NCI-H1092 (cell line): Measurements from ENCODE around the gene HK2.
"Not testable (repeated sequence)": the region's sequence is repeated elsewhere in the genome, so short reads cannot be mapped to it uniquely, and the experiment has no call there.

ENCODE experiments used
- DNase-seq: peaks from one replicate; lab custom pipeline; 2025; lab: John Stamatoyannopoulos, UW

The HK2 gene

DNA sequence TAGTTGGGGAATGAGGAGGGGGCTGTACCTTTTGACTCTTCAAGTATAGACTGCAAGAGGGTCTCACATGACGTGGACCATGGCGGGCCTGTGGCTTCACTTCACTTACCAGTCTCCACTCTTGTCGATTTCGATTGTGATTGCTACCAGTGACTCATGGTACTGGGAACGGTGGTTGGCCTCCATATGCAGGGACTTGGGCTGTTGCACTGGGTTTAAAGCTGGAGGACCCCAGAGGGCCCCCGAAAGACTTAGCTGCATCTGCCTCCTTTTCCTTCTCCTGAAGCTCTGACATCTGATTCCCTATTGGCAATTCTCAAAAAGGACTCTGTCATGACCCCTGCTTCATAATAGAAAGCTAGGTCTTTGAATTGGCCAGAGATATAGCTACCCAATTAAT is 43.4 kb downstream of the HK2 start:
- no peak for DNase-seq

- DNase-seq, result no peak
Observed at GRCh38 chr2:74877781-74878433, 44.0 kb downstream of the HK2 start.

DNA sequence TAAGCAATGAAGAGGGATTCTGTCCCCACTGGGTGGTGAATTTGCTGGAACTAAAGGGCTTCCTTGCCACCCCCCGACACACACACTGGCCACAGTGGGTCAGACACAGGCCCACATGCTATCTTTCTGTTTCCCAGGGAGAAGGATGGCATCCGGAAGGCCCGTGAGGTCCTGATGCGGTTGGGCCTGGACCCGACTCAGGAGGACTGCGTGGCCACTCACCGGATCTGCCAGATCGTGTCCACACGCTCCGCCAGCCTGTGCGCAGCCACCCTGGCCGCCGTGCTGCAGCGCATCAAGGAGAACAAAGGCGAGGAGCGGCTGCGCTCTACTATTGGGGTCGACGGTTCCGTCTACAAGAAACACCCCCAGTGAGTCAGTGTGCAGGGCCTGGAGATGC is 44.6 kb downstream of the HK2 start:
- DNase-seq, result no peak

DNA sequence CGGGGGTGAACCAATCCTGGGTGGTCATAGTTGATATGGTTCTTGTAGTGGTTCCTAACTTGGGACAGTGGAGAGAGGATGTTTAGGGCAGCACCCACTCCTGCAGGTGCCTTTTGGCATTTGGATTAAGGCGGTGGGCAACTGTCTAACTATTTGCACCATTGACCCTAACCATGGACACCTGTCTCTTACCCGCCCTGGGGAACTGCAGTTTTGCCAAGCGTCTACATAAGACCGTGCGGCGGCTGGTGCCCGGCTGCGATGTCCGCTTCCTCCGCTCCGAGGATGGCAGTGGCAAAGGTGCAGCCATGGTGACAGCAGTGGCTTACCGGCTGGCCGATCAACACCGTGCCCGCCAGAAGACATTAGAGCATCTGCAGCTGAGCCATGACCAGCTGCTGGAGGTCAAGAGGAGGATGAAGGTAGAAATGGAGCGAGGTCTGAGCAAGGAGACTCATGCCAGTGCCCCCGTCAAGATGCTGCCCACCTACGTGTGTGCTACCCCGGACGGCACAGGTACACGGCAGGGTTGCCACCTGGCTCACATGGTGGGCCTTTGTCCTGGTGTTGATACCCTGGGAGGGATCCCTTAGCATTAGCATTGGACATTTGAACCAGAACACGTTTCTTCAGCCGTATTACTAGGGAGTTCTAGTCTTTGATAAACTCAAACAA is 46.3 kb downstream of the HK2 start:
- DNase-seq, result no peak

GRCh38 chr2:74881176-74881575 is 47.2 kb downstream of the HK2 start:
- DNase-seq, result no peak

DNA sequence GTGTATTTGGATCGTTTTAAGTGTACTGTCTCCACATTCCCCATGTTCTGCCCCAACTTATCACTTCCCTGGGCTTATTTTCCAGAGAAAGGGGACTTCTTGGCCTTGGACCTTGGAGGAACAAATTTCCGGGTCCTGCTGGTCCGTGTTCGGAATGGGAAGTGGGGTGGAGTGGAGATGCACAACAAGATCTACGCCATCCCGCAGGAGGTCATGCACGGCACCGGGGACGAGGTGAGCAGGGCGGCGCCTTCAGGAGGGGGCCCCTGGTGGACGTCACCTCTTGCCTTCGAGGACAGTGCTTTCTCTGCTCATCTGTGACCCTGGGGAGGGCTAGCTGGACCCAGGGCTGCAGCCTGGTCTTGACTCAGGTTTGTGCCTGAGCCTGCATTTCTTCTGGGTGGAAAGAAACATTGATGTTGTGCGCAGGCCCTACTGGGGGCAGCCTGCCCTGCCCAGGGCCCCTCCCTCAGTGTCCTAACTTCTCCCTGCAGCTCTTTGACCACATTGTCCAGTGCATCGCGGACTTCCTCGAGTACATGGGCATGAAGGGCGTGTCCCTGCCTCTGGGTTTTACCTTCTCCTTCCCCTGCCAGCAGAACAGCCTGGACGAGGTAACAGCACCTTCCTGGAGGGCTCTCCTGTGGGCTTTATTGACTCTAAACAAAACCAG is 47.8 kb downstream of the HK2 start:
- no peak for DNase-seq

DNA sequence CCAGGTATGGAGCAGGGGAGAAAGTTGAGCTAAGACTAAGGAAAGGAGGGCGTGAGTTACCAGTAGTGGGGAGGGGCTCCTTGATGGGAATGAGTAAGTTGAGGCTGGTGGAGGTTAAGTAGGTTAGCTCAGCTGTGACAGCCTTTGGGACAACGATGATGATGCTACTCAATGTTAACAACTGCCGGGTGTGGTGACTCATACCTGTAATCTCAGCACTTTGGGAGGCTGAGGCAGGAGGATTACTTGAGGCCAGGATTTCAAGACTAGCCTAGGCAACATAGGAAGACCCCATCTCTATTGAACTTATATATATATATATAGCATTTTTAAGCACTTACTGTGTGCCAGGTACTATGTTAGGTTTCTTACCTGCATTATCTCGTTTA is 48.4 kb downstream of the HK2 start:
- no peak for DNase-seq

DNA sequence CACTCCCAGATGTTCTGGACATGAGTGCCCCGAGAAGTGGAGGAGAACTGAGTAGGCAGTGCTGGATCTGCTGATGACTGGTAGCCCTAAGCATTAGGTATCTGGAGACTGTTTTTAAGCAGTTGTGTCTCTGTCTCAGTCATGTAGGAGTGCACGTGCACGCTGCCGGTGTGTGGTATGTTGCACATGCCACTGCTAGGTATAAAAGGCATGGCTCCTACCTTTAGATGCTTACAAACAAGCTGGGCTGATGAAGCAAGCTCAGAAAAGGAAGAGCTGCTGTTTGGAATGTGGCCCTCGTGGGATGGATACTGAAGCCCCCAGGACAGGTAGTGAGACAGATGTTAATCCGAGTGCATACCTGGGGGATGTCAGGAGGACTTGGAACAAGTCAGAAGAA is 49.1 kb downstream of the HK2 start:
- no peak for DNase-seq

DNA sequence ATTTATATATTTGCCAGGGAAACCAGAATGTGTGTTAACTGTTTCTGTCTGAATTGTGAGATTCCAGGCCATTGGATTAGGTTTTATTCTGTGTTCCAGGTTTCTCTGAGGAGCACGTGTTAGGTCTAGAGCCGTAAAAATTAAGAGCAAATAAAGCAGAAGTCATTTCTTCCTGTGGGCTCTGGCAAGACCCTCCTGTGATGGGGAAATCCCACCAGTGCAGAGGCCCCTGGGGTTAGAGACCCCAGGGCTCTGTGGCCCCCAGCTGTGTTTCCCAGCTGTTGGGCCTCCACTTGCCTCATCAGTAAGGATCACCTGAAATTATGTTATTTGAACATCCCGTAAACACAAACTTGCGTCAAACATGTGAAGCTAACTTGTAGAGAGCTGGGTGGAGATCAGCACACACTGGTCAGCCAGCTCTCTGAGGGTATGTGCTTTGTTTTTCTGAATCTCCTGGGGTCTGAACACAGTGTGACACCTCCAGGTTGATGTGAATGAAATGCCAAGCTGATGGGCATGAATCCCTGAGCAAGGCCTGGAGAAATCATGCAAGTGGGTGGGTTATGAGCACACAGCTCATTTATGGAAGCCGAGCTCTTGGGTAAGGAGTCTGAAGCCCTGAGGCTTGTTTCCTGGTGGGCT is 50.3 kb downstream of the HK2 start:
- DNase-seq, result no peak

DNA sequence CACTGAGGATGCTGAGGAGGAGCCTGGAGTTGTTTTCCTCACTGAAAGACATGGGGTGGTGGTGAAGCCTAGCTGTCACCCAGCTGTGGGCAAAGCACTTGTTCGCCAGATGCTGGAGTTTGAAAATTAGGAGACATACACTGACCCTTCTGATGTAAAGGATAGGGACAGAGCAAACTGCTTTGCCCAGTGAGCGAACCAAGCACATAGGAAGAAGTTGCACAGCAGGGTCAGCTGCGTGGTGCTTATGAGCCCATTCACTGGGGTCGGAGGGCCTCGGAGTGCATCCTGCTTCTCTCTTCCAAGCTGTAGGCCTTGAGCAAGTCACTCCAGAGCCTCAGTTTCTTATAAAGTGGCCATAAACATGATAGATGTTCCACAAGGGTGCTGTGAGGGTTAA is 50.9 kb downstream of the HK2 start:
- no peak for DNase-seq

- no peak for DNase-seq
Observed at GRCh38 chr2:74886251-74886650, 52.3 kb downstream of the HK2 start.

GRCh38 chr2:74886811-74887210 is 52.9 kb downstream of the HK2 start:
- DNase-seq, result no peak

DNA sequence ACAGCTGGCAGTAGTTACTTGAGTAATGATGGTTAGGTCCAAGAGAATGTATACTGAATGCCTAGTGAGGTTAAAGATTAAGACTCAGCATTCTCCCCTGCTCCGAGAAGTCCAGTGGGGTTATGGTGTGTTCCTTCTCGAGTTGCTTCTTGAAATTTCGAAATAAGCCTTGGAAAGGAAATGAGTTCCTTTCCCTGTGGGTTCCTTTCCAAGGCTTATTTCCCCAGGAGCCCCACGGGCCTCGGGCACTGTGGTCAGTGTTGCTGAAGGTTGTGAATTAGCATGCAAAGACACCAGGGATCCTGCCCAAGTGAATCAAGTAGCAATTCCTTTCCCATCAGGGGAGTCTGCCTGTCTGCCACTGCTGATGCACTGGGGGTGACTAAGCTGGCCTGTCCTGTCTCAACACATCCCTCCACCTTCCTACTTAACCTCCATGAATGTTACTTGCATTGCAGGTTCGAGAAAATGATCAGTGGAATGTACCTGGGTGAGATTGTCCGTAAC is 53.6 kb downstream of the HK2 start:
- no peak for DNase-seq

GRCh38 chr2:74887960-74888700 is 54.2 kb downstream of the HK2 start:
- no peak for DNase-seq

DNA sequence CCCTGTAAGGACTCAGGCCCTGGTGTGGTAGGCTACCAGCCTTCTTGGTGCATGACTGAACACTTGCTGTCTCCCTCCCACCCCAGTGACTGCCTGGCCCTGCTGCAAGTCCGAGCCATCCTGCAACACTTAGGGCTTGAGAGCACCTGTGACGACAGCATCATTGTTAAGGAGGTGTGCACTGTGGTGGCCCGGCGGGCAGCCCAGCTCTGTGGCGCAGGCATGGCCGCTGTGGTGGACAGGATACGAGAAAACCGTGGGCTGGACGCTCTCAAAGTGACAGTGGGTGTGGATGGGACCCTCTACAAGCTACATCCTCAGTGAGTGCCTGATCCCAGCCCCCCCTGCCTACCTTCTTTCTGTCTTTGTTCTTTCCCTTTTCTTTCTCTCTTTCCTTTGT is 55.2 kb downstream of the HK2 start:
- DNase-seq, result no peak

GRCh38 chr2:74890711-74891110 is 56.8 kb downstream of the HK2 start:
- no peak for DNase-seq

- no peak for DNase-seq
Observed at GRCh38 chr2:74891136-74891764, 57.3 kb downstream of the HK2 start.

GRCh38 chr2:74891816-74892215 is 57.9 kb downstream of the HK2 start:
- not testable (repeated sequence) for DNase-seq

GRCh38 chr2:74892609-74893008 is 58.7 kb downstream of the HK2 start:
- DNase-seq, result no peak

DNA sequence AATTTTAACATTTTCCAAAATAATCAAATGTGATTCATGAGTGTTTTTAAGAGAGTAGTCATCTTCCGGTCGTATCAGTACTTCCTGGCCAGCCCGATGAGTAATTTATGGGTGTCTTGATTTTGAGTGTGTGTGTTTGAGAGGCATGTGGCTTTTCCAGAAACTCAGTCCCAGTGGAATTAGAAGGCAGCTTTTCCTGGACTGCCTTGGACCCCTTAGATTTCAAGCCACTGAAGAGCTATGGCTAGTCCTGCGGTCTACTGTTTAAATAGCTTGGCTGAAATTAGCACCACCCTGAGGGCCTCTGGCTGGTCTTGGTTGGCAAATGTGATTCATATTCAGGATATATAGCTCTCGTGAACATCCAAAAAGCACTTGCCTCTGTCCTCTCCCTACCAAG is 59.4 kb downstream of the HK2 start:
- no peak for DNase-seq

DNA sequence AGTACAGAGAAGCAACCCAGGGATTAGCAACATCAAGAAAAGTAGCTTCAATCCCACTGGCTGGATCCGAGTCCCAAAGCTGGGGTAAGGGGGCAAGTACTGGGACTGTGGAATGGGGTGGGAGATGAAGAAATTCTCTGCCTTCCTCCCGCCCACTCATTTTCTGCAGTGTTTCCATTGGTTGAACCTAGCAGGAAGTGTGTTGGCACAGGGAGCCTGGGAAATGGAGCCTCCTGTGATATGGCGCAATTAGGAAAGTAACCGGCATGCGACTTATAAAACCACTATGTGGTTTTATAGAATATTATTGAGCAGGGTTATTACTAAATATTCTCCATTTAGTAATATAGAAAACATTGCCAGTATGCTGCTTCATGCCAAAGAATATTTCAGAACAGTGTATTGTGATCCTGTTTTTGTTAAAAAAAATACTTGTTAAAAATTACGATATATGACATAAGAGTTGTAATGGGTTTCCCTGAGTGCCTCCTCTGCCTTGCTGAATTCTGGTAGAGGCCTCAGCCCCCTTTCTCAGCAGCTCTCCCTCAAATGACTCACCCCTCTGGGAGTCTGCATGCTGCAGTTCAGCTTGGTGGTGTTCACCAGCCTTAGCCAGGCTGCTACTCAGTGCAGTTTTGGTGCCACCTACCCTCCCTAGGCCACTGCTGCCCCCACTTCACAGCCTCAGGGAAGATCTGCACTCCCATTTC is 60.5 kb downstream of the HK2 start:
- DNase-seq, result no peak
